HepG2 (cell line): ENCODE data around the gene ZMIZ1. TPM values are rescaled to one million over a fixed set of nuclear protein-coding genes. Genes with fewer than 3 reads are reported as not detected.

Experiments used
- BCL6 ChIP-seq: IDR thresholded peaks from 2 replicates; pipeline ENCODE4 v1.6.1; 2016; ENCODE audit warnings: missing genetic modification reagents, missing compliant biosample characterization
- CEBPG ChIP-seq: IDR thresholded peaks from 2 replicates; pipeline ENCODE4 v1.6.1; 2016
- HOXA3 ChIP-seq: sonication (generic); formaldehyde crosslinking; IDR thresholded peaks from 2 replicates; pipeline ENCODE4 v1.5.0; 2020; ENCODE audit warnings: missing genetic modification reagents
- KDM5B ChIP-seq: sonication (generic); formaldehyde crosslinking; IDR thresholded peaks from 2 replicates; pipeline ENCODE4 v1.4.0; 2020; ENCODE audit warnings: missing genetic modification reagents, mild to moderate bottlenecking, borderline replicate concordance
- PHF8 ChIP-seq: sonication (generic); formaldehyde crosslinking; IDR thresholded peaks from 2 replicates; pipeline ENCODE4 v1.5.0; 2020; ENCODE audit warnings: missing genetic modification reagents
- RAD21 ChIP-seq: fragments of 450-650 bp; formaldehyde crosslinking; IDR thresholded peaks from 2 replicates; pipeline ENCODE4 v1.5.0; 2020; ENCODE audit warnings: mild to moderate bottlenecking
- RCOR2 ChIP-seq: IDR thresholded peaks from 2 replicates; pipeline ENCODE4 v1.6.1; 2016; ENCODE audit warnings: missing biosample characterization, missing genetic modification reagents
- SOX5 ChIP-seq: IDR thresholded peaks from 2 replicates; pipeline ENCODE4 v1.6.1; 2016; ENCODE audit warnings: borderline replicate concordance
- SOX6 ChIP-seq, 2 experiments: fragments of 450-650 bp in 1 of 2; sonication (generic) in 1 of 2; formaldehyde crosslinking in 1 of 2; IDR thresholded peaks; 2 replicates each; pipeline versions ENCODE4 v1.4.0 to v1.6.1; 2017 to 2020; ENCODE audit warnings: antibody characterized with exemption in 1 of 2, mild to moderate bottlenecking in 1 of 2, missing genetic modification reagents in 1 of 2
- ZNF788 ChIP-seq: sonication (generic); formaldehyde crosslinking; IDR thresholded peaks from 2 replicates; pipeline ENCODE4 v1.5.0; 2020; ENCODE audit warnings: mild to moderate bottlenecking, missing genetic modification reagents, borderline replicate concordance
- polyA plus RNA-seq, 8 experiments: library from polyadenylated mRNA; depleted of rRNA in 3 of 8; stranded (reverse) in 7 of 8; unstranded in 1 of 8; fragments of >200 nt; fragmentation: Illumina TruSeq in 4 of 8; extraction: Trizol in 4 of 8; gene quantifications; 2 replicates each; pipeline versions ENCODE4 v1.2.1 to v1.2.3, GENCODE V29; 2011 to 2016; ENCODE audit warnings: low read depth in 4 of 8, missing spikeins in 1 of 8, mixed read lengths in 1 of 8; ENCODE audit not compliant: insufficient read depth in 1 of 8
- total RNA-seq, 5 experiments: library from RNA; depleted of rRNA; stranded (reverse); fragments of >200 nt; fragmentation: Illumina TruSeq; extraction: Trizol; gene quantifications; 2 replicates each; pipeline ENCODE4 v1.2.3, GENCODE V29; 2016; ENCODE audit warnings: low read depth in 1 of 5
- TF ChIP-seq, protein P1 (sequence below): sonication (generic); formaldehyde crosslinking; IDR thresholded peaks from 2 replicates; pipeline ENCODE4 v1.4.0; 2020; ENCODE audit warnings: missing genetic modification reagents
- TF ChIP-seq, protein P2 (sequence below): sonication (generic); formaldehyde crosslinking; IDR thresholded peaks from 2 replicates; pipeline ENCODE4 v1.5.0; 2020; ENCODE audit warnings: mild to moderate bottlenecking, missing genetic modification reagents, borderline replicate concordance
- TF ChIP-seq, protein P3 (sequence below): sonication (generic); formaldehyde crosslinking; IDR thresholded peaks from 2 replicates; pipeline ENCODE4 v1.8.0; 2022; ENCODE audit warnings: missing genetic modification reagents, mild to moderate bottlenecking, inconsistent platforms, borderline replicate concordance
- TF ChIP-seq, protein P4 (sequence below): sonication (generic); formaldehyde crosslinking; IDR thresholded peaks from 2 replicates; pipeline ENCODE4 v1.5.1; 2020; ENCODE audit warnings: mild to moderate bottlenecking, missing genetic modification reagents, borderline replicate concordance
- TF ChIP-seq, protein P5 (sequence below): IDR thresholded peaks from 2 replicates; pipeline ENCODE4 v1.6.1; 2012; ENCODE audit warnings: inconsistent platforms
- TF ChIP-seq, protein P6 (sequence below): sonication (generic); IDR thresholded peaks from 2 replicates; pipeline ENCODE4 v1.6.1; 2016; ENCODE audit warnings: low read depth, borderline replicate concordance
- TF ChIP-seq, protein P7 (sequence below): sonication (generic); formaldehyde crosslinking; IDR thresholded peaks from 2 replicates; pipeline ENCODE4 v1.4.0; 2020; ENCODE audit warnings: mild to moderate bottlenecking, missing genetic modification reagents

Gene ZMIZ1
- total and polyA plus RNA-seq, 2 of the 13 experiments (the other 11 are each of a cell fraction or from before 2014, with no cell fraction given) = 5.3 to 10.2 TPM

- TF ChIP-seq, protein P1, sequence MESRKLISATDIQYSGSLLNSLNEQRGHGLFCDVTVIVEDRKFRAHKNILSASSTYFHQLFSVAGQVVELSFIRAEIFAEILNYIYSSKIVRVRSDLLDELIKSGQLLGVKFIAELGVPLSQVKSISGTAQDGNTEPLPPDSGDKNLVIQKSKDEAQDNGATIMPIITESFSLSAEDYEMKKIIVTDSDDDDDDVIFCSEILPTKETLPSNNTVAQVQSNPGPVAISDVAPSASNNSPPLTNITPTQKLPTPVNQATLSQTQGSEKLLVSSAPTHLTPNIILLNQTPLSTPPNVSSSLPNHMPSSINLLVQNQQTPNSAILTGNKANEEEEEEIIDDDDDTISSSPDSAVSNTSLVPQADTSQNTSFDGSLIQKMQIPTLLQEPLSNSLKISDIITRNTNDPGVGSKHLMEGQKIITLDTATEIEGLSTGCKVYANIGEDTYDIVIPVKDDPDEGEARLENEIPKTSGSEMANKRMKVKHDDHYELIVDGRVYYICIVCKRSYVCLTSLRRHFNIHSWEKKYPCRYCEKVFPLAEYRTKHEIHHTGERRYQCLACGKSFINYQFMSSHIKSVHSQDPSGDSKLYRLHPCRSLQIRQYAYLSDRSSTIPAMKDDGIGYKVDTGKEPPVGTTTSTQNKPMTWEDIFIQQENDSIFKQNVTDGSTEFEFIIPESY (CRISPR knock-in tag) = 0 out of 2 replicates have a peak, but pooled peaks have one; percentile 43
- peak; percentile 85 for TF ChIP-seq RAD21 (CRISPR knock-in tag)
- peak; percentile 18; the same call in 1 of the 2 replicates for TF ChIP-seq CEBPG
- peak; percentile 49; the same call in 1 of the 2 replicates for TF ChIP-seq KDM5B (CRISPR knock-in tag)
- peak; percentile 51 for TF ChIP-seq BCL6 (CRISPR knock-in tag)
- TF ChIP-seq, protein P2, sequence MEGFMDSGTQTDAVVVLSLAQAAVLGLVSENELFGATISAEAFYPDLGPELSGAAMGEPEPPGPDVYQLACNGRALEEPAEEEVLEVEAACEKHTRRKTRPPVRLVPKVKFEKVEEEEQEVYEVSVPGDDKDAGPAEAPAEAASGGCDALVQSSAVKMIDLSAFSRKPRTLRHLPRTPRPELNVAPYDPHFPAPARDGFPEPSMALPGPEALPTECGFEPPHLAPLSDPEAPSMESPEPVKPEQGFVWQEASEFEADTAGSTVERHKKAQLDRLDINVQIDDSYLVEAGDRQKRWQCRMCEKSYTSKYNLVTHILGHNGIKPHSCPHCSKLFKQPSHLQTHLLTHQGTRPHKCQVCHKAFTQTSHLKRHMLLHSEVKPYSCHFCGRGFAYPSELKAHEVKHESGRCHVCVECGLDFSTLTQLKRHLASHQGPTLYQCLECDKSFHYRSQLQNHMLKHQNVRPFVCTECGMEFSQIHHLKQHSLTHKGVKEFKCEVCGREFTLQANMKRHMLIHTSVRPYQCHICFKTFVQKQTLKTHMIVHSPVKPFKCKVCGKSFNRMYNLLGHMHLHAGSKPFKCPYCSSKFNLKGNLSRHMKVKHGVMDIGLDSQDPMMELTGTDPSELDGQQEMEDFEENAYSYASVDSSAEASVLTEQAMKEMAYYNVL (CRISPR knock-in tag) = 0 out of 2 replicates have a peak, but pooled peaks have one; percentile 37
- TF ChIP-seq, protein P3, sequence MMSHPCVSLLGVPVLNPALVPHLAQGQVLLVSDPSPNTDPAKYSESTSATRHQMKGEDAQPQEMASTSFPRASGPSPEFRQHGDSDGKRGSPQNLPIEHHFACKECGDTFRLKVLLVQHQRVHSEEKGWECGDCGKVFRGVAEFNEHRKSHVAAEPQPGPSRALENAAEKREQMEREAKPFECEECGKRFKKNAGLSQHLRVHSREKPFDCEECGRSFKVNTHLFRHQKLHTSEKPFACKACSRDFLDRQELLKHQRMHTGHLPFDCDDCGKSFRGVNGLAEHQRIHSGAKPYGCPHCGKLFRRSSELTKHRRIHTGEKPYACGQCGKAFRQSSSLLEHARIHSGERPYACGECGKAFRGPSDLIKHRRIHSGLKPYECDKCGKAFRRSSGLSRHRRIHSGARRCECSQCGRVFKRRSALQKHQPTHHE (CRISPR knock-in tag) = 0 out of 2 replicates have a peak, but pooled peaks have one; percentile 33
- no peak for TF ChIP-seq SOX6 (IDR thresholded peaks at IDR 0.05)
- TF ChIP-seq SOX6 (CRISPR knock-in tag; IDR thresholded peaks at IDR 0.05) = 0 out of 2 replicates have a peak, but pooled peaks have one; percentile 14
- TF ChIP-seq PHF8 (CRISPR knock-in tag) = peak; percentile 6; the same call in 1 of the 2 replicates
- peak; percentile 46; the same call in 1 of the 2 replicates for TF ChIP-seq RCOR2 (CRISPR knock-in tag)
- TF ChIP-seq HOXA3 = 0 out of 2 replicates have a peak, but pooled peaks have one; percentile 32
- TF ChIP-seq, protein P4, sequence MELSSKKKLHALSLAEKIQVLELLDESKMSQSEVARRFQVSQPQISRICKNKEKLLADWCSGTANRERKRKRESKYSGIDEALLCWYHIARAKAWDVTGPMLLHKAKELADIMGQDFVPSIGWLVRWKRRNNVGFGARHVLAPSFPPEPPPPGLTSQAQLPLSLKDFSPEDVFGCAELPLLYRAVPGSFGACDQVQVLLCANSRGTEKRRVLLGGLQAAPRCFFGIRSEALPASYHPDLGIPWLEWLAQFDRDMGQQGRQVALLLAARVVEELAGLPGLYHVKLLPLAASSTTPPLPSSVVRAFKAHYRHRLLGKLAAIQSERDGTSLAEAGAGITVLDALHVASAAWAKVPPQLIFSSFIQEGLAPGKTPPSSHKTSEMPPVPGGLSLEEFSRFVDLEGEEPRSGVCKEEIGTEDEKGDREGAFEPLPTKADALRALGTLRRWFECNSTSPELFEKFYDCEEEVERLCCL (CRISPR knock-in tag) = 0 out of 2 replicates have a peak, but pooled peaks have one; percentile 27
- TF ChIP-seq, protein P5, sequence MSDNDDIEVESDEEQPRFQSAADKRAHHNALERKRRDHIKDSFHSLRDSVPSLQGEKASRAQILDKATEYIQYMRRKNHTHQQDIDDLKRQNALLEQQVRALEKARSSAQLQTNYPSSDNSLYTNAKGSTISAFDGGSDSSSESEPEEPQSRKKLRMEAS = 0 out of 2 replicates have a peak, but pooled peaks have one; percentile 5
- peak; percentile 29; the same call in 1 of the 2 replicates for TF ChIP-seq ZNF788 (CRISPR knock-in tag)
- TF ChIP-seq SOX5 (CRISPR knock-in tag) = peak; percentile 46; the same call in 1 of the 2 replicates
- TF ChIP-seq, protein P6, sequence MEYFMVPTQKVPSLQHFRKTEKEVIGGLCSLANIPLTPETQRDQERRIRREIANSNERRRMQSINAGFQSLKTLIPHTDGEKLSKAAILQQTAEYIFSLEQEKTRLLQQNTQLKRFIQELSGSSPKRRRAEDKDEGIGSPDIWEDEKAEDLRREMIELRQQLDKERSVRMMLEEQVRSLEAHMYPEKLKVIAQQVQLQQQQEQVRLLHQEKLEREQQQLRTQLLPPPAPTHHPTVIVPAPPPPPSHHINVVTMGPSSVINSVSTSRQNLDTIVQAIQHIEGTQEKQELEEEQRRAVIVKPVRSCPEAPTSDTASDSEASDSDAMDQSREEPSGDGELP = peak; percentile 80; the same call in 1 of the 2 replicates
- TF ChIP-seq, protein P7, sequence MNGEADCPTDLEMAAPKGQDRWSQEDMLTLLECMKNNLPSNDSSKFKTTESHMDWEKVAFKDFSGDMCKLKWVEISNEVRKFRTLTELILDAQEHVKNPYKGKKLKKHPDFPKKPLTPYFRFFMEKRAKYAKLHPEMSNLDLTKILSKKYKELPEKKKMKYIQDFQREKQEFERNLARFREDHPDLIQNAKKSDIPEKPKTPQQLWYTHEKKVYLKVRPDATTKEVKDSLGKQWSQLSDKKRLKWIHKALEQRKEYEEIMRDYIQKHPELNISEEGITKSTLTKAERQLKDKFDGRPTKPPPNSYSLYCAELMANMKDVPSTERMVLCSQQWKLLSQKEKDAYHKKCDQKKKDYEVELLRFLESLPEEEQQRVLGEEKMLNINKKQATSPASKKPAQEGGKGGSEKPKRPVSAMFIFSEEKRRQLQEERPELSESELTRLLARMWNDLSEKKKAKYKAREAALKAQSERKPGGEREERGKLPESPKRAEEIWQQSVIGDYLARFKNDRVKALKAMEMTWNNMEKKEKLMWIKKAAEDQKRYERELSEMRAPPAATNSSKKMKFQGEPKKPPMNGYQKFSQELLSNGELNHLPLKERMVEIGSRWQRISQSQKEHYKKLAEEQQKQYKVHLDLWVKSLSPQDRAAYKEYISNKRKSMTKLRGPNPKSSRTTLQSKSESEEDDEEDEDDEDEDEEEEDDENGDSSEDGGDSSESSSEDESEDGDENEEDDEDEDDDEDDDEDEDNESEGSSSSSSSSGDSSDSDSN = 0 out of 2 replicates have a peak, but pooled peaks have one; percentile 44
Observed at GRCh38 chr10:79066411-79067240, 2.1 kb upstream of the ZMIZ1 start (continued).
